WTC11 (cell line): Measurements from ENCODE around the gene NKD1. TPM values are rescaled to one million over a fixed set of nuclear protein-coding genes. Genes with fewer than 3 reads are reported as not detected.

Source experiments
- ATAC-seq: fragments of 200-7000 bp; cut with Tn5 transposase; 2 replicates; pipeline ENCODE4 v1.10.0; 2021; ENCODE audit warnings: mild to moderate bottlenecking, moderate library complexity
- CTCF ChIA-PET: fragments of 300-600 bp; sonication (Branson Sonifier 250); formaldehyde crosslinking; loops from one replicate; lab custom pipeline; 2021; ENCODE audit warnings: antibody characterized with exemption; lab: Charles Lee
- POLR2A ChIA-PET: fragments of 350-600 bp; sonication (Branson Sonifier 250); formaldehyde crosslinking; loops from one replicate; lab custom pipeline; 2021; ENCODE audit warnings: antibody characterized with exemption; lab: Charles Lee
- DNase-seq: peaks from one replicate; pipeline ENCODE4 v3.0.0; 2021; ENCODE audit warnings: low spot score
- H3K27ac Mint-ChIP-seq: 2 replicates; pipeline ENCODE4 v1.8.0; 2021; ENCODE audit warnings: mixed read lengths
- H3K27me3 Mint-ChIP-seq: 2 replicates; pipeline ENCODE4 v1.8.0; 2021; ENCODE audit warnings: low read depth, mild to moderate bottlenecking, moderate library complexity, mixed read lengths
- H3K36me3 Mint-ChIP-seq: 2 replicates; pipeline ENCODE4 v1.8.0; 2021; ENCODE audit warnings: mixed read lengths
- H3K4me1 Mint-ChIP-seq: 2 replicates; pipeline ENCODE4 v1.8.0; 2022; ENCODE audit warnings: mixed read lengths
- H3K4me3 Mint-ChIP-seq: 2 replicates; pipeline ENCODE4 v1.8.0; 2021; ENCODE audit warnings: mild to moderate bottlenecking, moderate library complexity, mixed read lengths
- H3K9me3 Mint-ChIP-seq: 2 replicates; pipeline ENCODE4 v1.8.0; 2021; ENCODE audit warnings: mixed read lengths
- CREM ChIP-seq: sonication (generic); formaldehyde crosslinking; IDR thresholded peaks from 2 replicates; pipeline ENCODE4 v1.8.1; 2022; ENCODE audit warnings: mild to moderate bottlenecking, missing genetic modification reagents, moderate library complexity
- FOXK1 ChIP-seq: sonication (generic); formaldehyde crosslinking; IDR thresholded peaks from 2 replicates; pipeline ENCODE4 v1.8.0; 2022; ENCODE audit warnings: mild to moderate bottlenecking, moderate library complexity, missing genetic modification reagents
- JUN ChIP-seq: sonication (generic); formaldehyde crosslinking; IDR thresholded peaks from 2 replicates; pipeline ENCODE4 v1.8.0; 2023; ENCODE audit warnings: mild to moderate bottlenecking, missing genetic modification reagents
- RORB ChIP-seq: fragments of 250-450 bp; sonication (Bioruptor Pico); IDR thresholded peaks from 2 replicates; pipeline ENCODE4 v1.9.0; 2021; ENCODE audit warnings: mild to moderate bottlenecking
- TCF7 ChIP-seq: sonication (generic); formaldehyde crosslinking; IDR thresholded peaks from 2 replicates; pipeline ENCODE4 v1.8.0; 2022; ENCODE audit warnings: mild to moderate bottlenecking, low read depth, missing genetic modification reagents, moderate library complexity
- ZNF423 ChIP-seq: fragments of 250-450 bp; sonication (Bioruptor Pico); IDR thresholded peaks from 2 replicates; pipeline ENCODE4 v2.1.2; 2022; ENCODE audit warnings: mild to moderate bottlenecking, moderate library complexity
- ZNF671 ChIP-seq: fragments of 250-450 bp; sonication (Bioruptor Pico); IDR thresholded peaks from 2 replicates; pipeline ENCODE4 v1.8.0; 2021; ENCODE audit warnings: mild to moderate bottlenecking
- total RNA-seq: library from RNA; stranded (reverse); gene quantifications from 3 replicates; pipeline ENCODE4 v1.2.3, GENCODE V29; 2021
- TF ChIP-seq, protein P1 (sequence below): fragments of 250-450 bp; sonication (Bioruptor Pico); IDR thresholded peaks from 2 replicates; pipeline ENCODE4 v1.9.0; 2021; ENCODE audit warnings: mild to moderate bottlenecking
- TF ChIP-seq, protein P2 (sequence below): sonication (generic); formaldehyde crosslinking; IDR thresholded peaks from 2 replicates; pipeline ENCODE4 v1.8.1; 2023; ENCODE audit warnings: mild to moderate bottlenecking, moderate library complexity, missing genetic modification reagents
- TF ChIP-seq, protein P3 (sequence below): sonication (generic); formaldehyde crosslinking; IDR thresholded peaks from 2 replicates; pipeline ENCODE4 v1.8.0; 2023; ENCODE audit warnings: missing genetic modification reagents, mild to moderate bottlenecking, borderline replicate concordance
- TF ChIP-seq, protein P4 (sequence below): sonication (generic); formaldehyde crosslinking; IDR thresholded peaks from 2 replicates; pipeline ENCODE4 v1.8.1; 2023; ENCODE audit warnings: mild to moderate bottlenecking, missing genetic modification reagents, borderline replicate concordance
- TF ChIP-seq, protein P5 (sequence below): sonication (generic); formaldehyde crosslinking; IDR thresholded peaks from 2 replicates; pipeline ENCODE4 v1.8.1; 2023; ENCODE audit warnings: mild to moderate bottlenecking, missing genetic modification reagents

Gene NKD1
- total RNA-seq, 1 experiment from 2014 or later, result 6.0 TPM

DNA sequence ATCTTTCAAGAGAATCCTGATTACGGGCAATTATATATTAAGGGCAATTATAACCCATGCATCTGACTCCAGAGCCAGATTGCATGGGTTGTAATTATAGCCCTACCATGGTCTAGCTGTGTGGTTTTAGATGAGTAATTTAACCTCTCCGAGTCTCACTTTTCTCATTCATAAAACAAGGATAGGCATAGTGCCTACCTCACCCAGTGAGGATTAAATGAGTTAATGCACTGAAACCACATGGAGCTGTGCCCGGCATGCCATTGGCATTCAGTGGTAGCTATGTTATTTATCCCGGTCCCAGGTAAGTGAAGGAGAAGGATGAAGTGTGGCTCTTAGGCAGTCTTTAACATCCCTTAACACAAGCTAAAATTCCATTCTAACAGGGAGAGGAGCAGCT, 126.6 kb downstream of the NKD1 start:
- CTCF ChIA-PET, result interaction anchor here (0.8 to 7.6 kb wide), 6 partner anchors 7 to 132 kb away, joined by 3 to 101 read pairs (median 4); no protein-coding TSS in a partner anchor
- no peak overlapping the region for H3K4me3 Mint-ChIP-seq
- TF ChIP-seq, protein P1, sequence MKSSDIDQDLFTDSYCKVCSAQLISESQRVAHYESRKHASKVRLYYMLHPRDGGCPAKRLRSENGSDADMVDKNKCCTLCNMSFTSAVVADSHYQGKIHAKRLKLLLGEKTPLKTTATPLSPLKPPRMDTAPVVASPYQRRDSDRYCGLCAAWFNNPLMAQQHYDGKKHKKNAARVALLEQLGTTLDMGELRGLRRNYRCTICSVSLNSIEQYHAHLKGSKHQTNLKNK (CRISPR knock-in tag), result no peak
- TF ChIP-seq, protein P2, sequence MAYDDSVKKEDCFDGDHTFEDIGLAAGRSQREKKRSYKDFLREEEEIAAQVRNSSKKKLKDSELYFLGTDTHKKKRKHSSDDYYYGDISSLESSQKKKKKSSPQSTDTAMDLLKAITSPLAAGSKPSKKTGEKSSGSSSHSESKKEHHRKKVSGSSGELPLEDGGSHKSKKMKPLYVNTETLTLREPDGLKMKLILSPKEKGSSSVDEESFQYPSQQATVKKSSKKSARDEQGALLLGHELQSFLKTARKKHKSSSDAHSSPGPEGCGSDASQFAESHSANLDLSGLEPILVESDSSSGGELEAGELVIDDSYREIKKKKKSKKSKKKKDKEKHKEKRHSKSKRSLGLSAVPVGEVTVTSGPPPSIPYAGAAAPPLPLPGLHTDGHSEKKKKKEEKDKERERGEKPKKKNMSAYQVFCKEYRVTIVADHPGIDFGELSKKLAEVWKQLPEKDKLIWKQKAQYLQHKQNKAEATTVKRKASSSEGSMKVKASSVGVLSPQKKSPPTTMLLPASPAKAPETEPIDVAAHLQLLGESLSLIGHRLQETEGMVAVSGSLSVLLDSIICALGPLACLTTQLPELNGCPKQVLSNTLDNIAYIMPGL (CRISPR knock-in tag), result no peak
- no peak for TF ChIP-seq CREM (CRISPR knock-in tag)
- TF ChIP-seq, protein P3, sequence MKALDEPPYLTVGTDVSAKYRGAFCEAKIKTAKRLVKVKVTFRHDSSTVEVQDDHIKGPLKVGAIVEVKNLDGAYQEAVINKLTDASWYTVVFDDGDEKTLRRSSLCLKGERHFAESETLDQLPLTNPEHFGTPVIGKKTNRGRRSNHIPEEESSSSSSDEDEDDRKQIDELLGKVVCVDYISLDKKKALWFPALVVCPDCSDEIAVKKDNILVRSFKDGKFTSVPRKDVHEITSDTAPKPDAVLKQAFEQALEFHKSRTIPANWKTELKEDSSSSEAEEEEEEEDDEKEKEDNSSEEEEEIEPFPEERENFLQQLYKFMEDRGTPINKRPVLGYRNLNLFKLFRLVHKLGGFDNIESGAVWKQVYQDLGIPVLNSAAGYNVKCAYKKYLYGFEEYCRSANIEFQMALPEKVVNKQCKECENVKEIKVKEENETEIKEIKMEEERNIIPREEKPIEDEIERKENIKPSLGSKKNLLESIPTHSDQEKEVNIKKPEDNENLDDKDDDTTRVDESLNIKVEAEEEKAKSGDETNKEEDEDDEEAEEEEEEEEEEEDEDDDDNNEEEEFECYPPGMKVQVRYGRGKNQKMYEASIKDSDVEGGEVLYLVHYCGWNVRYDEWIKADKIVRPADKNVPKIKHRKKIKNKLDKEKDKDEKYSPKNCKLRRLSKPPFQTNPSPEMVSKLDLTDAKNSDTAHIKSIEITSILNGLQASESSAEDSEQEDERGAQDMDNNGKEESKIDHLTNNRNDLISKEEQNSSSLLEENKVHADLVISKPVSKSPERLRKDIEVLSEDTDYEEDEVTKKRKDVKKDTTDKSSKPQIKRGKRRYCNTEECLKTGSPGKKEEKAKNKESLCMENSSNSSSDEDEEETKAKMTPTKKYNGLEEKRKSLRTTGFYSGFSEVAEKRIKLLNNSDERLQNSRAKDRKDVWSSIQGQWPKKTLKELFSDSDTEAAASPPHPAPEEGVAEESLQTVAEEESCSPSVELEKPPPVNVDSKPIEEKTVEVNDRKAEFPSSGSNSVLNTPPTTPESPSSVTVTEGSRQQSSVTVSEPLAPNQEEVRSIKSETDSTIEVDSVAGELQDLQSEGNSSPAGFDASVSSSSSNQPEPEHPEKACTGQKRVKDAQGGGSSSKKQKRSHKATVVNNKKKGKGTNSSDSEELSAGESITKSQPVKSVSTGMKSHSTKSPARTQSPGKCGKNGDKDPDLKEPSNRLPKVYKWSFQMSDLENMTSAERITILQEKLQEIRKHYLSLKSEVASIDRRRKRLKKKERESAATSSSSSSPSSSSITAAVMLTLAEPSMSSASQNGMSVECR, result no peak
- no peak for TF ChIP-seq FOXK1
- TF ChIP-seq TCF7 (CRISPR knock-in tag), result no peak
- TF ChIP-seq, protein P4, sequence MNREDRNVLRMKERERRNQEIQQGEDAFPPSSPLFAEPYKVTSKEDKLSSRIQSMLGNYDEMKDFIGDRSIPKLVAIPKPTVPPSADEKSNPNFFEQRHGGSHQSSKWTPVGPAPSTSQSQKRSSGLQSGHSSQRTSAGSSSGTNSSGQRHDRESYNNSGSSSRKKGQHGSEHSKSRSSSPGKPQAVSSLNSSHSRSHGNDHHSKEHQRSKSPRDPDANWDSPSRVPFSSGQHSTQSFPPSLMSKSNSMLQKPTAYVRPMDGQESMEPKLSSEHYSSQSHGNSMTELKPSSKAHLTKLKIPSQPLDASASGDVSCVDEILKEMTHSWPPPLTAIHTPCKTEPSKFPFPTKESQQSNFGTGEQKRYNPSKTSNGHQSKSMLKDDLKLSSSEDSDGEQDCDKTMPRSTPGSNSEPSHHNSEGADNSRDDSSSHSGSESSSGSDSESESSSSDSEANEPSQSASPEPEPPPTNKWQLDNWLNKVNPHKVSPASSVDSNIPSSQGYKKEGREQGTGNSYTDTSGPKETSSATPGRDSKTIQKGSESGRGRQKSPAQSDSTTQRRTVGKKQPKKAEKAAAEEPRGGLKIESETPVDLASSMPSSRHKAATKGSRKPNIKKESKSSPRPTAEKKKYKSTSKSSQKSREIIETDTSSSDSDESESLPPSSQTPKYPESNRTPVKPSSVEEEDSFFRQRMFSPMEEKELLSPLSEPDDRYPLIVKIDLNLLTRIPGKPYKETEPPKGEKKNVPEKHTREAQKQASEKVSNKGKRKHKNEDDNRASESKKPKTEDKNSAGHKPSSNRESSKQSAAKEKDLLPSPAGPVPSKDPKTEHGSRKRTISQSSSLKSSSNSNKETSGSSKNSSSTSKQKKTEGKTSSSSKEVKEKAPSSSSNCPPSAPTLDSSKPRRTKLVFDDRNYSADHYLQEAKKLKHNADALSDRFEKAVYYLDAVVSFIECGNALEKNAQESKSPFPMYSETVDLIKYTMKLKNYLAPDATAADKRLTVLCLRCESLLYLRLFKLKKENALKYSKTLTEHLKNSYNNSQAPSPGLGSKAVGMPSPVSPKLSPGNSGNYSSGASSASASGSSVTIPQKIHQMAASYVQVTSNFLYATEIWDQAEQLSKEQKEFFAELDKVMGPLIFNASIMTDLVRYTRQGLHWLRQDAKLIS, result no peak
- TF ChIP-seq ZNF671 (CRISPR knock-in tag), result no peak
- TF ChIP-seq ZNF423 (CRISPR knock-in tag), result no peak
- TF ChIP-seq, protein P5, sequence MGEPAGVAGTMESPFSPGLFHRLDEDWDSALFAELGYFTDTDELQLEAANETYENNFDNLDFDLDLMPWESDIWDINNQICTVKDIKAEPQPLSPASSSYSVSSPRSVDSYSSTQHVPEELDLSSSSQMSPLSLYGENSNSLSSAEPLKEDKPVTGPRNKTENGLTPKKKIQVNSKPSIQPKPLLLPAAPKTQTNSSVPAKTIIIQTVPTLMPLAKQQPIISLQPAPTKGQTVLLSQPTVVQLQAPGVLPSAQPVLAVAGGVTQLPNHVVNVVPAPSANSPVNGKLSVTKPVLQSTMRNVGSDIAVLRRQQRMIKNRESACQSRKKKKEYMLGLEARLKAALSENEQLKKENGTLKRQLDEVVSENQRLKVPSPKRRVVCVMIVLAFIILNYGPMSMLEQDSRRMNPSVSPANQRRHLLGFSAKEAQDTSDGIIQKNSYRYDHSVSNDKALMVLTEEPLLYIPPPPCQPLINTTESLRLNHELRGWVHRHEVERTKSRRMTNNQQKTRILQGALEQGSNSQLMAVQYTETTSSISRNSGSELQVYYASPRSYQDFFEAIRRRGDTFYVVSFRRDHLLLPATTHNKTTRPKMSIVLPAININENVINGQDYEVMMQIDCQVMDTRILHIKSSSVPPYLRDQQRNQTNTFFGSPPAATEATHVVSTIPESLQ, result no peak
- TF ChIP-seq JUN (CRISPR knock-in tag), result no peak
- TF ChIP-seq RORB (CRISPR knock-in tag), result no peak
- DNase-seq (no peak), ATAC-seq (no peak)
- peaks cover 24% of the 10 kb centered on the region for H3K9me3 Mint-ChIP-seq
- no peaks in the 10 kb centered on the region; the same call in 1 of the 2 replicates for H3K27me3 Mint-ChIP-seq
- POLR2A ChIA-PET, result no interaction called here
- no peak overlapping the region for H3K27ac Mint-ChIP-seq
- peaks cover 16% of the 10 kb centered on the region for H3K36me3 Mint-ChIP-seq
- H3K4me1 Mint-ChIP-seq, result no peaks in the 10 kb centered on the region
